ENCODE data around the gene COL4A3. TPM values are rescaled to one million over a fixed set of nuclear protein-coding genes. Genes with fewer than 3 reads are reported as not detected.

Gene COL4A3
- total and polyA plus RNA-seq, 2 donors (not counting 3 experiments of a cell fraction or from before 2014, with no cell fraction given) = not detected

DNA sequence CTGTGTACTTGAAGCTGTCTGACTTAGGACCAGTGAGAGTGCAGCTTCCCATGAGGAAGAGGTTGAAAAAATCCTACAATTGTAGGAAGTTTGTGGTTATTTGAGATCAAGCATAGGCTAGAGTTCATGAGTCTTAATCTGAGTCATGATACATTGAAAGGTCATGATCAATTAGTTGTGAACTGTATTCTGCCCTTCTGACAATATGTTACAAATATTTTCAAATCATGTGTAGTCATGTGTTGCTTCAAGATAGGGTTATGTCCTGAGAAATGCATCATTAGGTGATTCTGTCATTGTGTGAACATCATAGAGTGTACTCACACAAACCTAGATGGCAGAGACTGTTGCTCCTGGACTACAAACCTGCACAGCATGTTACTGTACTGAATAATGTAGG lies 92.2 kb downstream of the COL4A3 start:
- no peaks in the 10 kb centered on the region for H4K20me1 ChIP-seq (replicated peaks; ENCODE audit: control insufficient read depth, extremely low read depth, insufficient read depth, low read length)
- intact Hi-C loops (cut with micrococcal nuclease) = no loop called here
- POLR2A ChIA-PET = no interaction called here
- H3K9me3 ChIP-seq (replicated peaks; ENCODE audit: control insufficient read depth, insufficient read depth, low read length) = no peaks in the 10 kb centered on the region
- no peak overlapping the region for H3K4me2 ChIP-seq (ENCODE audit: insufficient read depth, low read length)
- no peaks in the 10 kb centered on the region for H3K79me2 ChIP-seq (ENCODE audit: control insufficient read depth, insufficient read depth, low read length)
- no peaks in the 10 kb centered on the region for H3K36me3 ChIP-seq (ENCODE audit: control insufficient read depth in 2 of 2, extremely low read depth in 1 of 2, insufficient read depth in 2 of 2, low read length in 2 of 2)
- BruUV-seq (replicated peaks) = no TSS peak
- no peaks in the 10 kb centered on the region for H3K27me3 ChIP-seq (ENCODE audit: control insufficient read depth in 2 of 2, insufficient read depth in 2 of 2, low read length in 2 of 2)
- dilution Hi-C loops (cut with MboI; ENCODE audit: extremely low pct_ligation_motif_present, low sequenced_read_pairs) = no loop called here
- FAIRE-seq (no peak), DNase-seq (ENCODE audit: low read depth, low spot score) (no peak)
- H3K4me1 ChIP-seq (ENCODE audit: control insufficient read depth, extremely low read depth, insufficient read depth, low read length) = no peaks in the 10 kb centered on the region
- no peak overlapping the region for H3K27ac ChIP-seq (ENCODE audit: insufficient read depth, low read depth, low read length)
- no peaks in the 10 kb centered on the region for H3K9me1 ChIP-seq (replicated peaks; ENCODE audit: control insufficient read depth, extremely low read depth, insufficient read depth, low read length)
- H3K4me3 ChIP-seq (replicated peaks in 1 of 3; ENCODE audit: insufficient read depth in 1 of 3, low read depth in 1 of 3, low read length in 3 of 3) = no peak overlapping the region
- H2AFZ ChIP-seq (ENCODE audit: low read depth, low read length) = no peak overlapping the region
- no peak for TF ChIP-seq CTCF (IDR thresholded peaks at IDR 0.05; ENCODE audit: extremely low read depth in 1 of 2, insufficient read depth in 1 of 2, low read depth in 1 of 2, low read length in 2 of 2)
- peak; percentile 8 for TF ChIP-seq FOS (IDR thresholded peaks at IDR 0.05; ENCODE audit: borderline replicate concordance, insufficient read depth, low read length)
- CTCF ChIA-PET = interaction anchor here (11.6 kb wide), 1 partner anchor 19 kb away, joined by 82 read pairs; no protein-coding TSS in a partner anchor
- H3K9ac ChIP-seq (replicated peaks; ENCODE audit: extremely low read depth, insufficient read depth, low read length) = no peak overlapping the region

DNA sequence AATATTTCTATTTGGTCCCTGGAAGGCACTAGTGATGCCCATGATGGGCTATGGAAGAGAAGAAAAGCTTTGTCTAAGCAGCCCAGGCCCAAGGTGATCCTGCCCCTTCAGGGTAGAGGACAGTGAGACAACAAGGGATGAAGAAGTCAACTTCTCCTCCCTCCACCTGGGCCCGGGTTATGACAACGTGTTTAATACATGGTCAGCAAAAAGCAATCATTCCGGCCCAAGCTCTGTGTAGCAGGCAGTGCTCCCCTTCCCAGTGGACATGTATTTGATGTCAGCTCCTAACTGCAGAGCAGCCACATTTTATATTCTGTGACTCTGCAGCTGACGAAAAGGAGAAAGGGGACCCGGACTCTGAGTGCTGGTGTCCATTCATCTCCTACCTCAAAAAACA lies 93.4 kb downstream of the COL4A3 start:
- FAIRE-seq = no peak

More for the DNA sequence above, 93.4 kb downstream of the COL4A3 start:
- Histone ChIP-seq H3K9me1 (replicated peaks; ENCODE audit: control insufficient read depth, extremely low read depth, insufficient read depth, low read length) (no peaks in the 10 kb centered on the region), H3K36me3 (ENCODE audit: control insufficient read depth in 2 of 2, extremely low read depth in 1 of 2, insufficient read depth in 2 of 2, low read length in 2 of 2) (no peaks in the 10 kb centered on the region), H3K27me3 (ENCODE audit: control insufficient read depth in 2 of 2, insufficient read depth in 2 of 2, low read length in 2 of 2) (no peaks in the 10 kb centered on the region), H3K79me2 (ENCODE audit: control insufficient read depth, insufficient read depth, low read length) (no peaks in the 10 kb centered on the region), H4K20me1 (replicated peaks; ENCODE audit: control insufficient read depth, extremely low read depth, insufficient read depth, low read length) (no peaks in the 10 kb centered on the region), H3K4me1 (ENCODE audit: control insufficient read depth, extremely low read depth, insufficient read depth, low read length) (no peaks in the 10 kb centered on the region), H3K9me3 (replicated peaks; ENCODE audit: control insufficient read depth, insufficient read depth, low read length) (no peaks in the 10 kb centered on the region), H3K4me2 (ENCODE audit: insufficient read depth, low read length) (no peak overlapping the region), H3K9ac (replicated peaks; ENCODE audit: extremely low read depth, insufficient read depth, low read length) (no peak overlapping the region), H3K27ac (ENCODE audit: insufficient read depth, low read depth, low read length) (no peak overlapping the region), H3K4me3 (replicated peaks in 1 of 3; ENCODE audit: insufficient read depth in 1 of 3, low read depth in 1 of 3, low read length in 3 of 3) (no peak overlapping the region), H2AFZ (ENCODE audit: low read depth, low read length) (no peak overlapping the region)
- dilution Hi-C loops (cut with MboI; ENCODE audit: extremely low pct_ligation_motif_present, low sequenced_read_pairs) (no loop called here), intact Hi-C loops (cut with micrococcal nuclease) (no loop called here)
- no peak for TF ChIP-seq FOS (IDR thresholded peaks at IDR 0.05; ENCODE audit: borderline replicate concordance, insufficient read depth, low read length)
- no peak for TF ChIP-seq CTCF (IDR thresholded peaks at IDR 0.05; ENCODE audit: extremely low read depth in 1 of 2, insufficient read depth in 1 of 2, low read depth in 1 of 2, low read length in 2 of 2)
- no peak for TF ChIP-seq GATA2 (IDR thresholded peaks at IDR 0.05; ENCODE audit: insufficient read depth, insufficient read length, low read depth, low read length)
- no peak for TF ChIP-seq POLR2AphosphoS5 (IDR thresholded peaks at IDR 0.05; ENCODE audit: insufficient read depth, low read depth, low read length)
- no peak for TF ChIP-seq MYC (IDR thresholded peaks at IDR 0.05; ENCODE audit: low read depth, low read length)
- TF ChIP-seq POLR2A (IDR thresholded peaks at IDR 0.05; ENCODE audit: low read depth, low read length) = no peak
- TF ChIP-seq EZH2 (IDR thresholded peaks at IDR 0.05; ENCODE audit: borderline replicate concordance, low read depth, low read length, severe bottlenecking) = no peak
- TF ChIP-seq, protein P1, sequence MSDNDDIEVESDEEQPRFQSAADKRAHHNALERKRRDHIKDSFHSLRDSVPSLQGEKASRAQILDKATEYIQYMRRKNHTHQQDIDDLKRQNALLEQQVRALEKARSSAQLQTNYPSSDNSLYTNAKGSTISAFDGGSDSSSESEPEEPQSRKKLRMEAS (IDR thresholded peaks at IDR 0.05; ENCODE audit: insufficient read depth, insufficient read length) = no peak
- TF ChIP-seq JUN (IDR thresholded peaks at IDR 0.05; ENCODE audit: borderline replicate concordance, insufficient read depth, insufficient read length, low read depth) = no peak
- CTCF ChIA-PET = interaction anchor here (1.0 kb wide), 1 partner anchor 20 kb away, joined by 4 read pairs; no protein-coding TSS in a partner anchor
- no peak for DNase-seq (ENCODE audit: low read depth, low spot score)
- POLR2A ChIA-PET = no interaction called here
- no TSS peak for BruUV-seq (replicated peaks)
